ENCODE measurements around the gene SYCE1L.
A peak's percentile ranks its signal among the peaks of the same experiment; 100 is the strongest.
"Not testable (repeated sequence)": the region's sequence is repeated elsewhere in the genome, so short reads cannot be mapped to it uniquely, and the experiment has no call there.

Gene SYCE1L

GRCh38 chr16:77199211-77199610 is at the start of gene SYCE1L:
TSS of gene SYCE1L (plus strand) at chr16:77199408. CDS start at chr16:77199452, 44 bp downstream.
- no peak for DNase-seq

- no peak for DNase-seq
Observed at GRCh38 chr16:77157346-77158058, 41.7 kb upstream of the SYCE1L start.

- DNase-seq: no peak
Observed at GRCh38 chr16:77158293-77158692, 40.9 kb upstream of the SYCE1L start.

GRCh38 chr16:77165006-77165405 is 34.2 kb upstream of the SYCE1L start:
- no peak for DNase-seq

GRCh38 chr16:77165536-77166236 is 33.5 kb upstream of the SYCE1L start:
- DNase-seq: not testable (repeated sequence)

- no peak for DNase-seq
Observed at GRCh38 chr16:77166726-77167125, 32.5 kb upstream of the SYCE1L start.

- no peak for DNase-seq
Observed at GRCh38 chr16:77168901-77169300, 30.3 kb upstream of the SYCE1L start.

GRCh38 chr16:77169650-77170236 is 29.5 kb upstream of the SYCE1L start:
- peak; percentile 71 for DNase-seq

- DNase-seq: no peak
Observed at GRCh38 chr16:77170805-77171204, 28.4 kb upstream of the SYCE1L start.

- peak; percentile 79 for DNase-seq
Observed at GRCh38 chr16:77171745-77172635, 27.2 kb upstream of the SYCE1L start.

GRCh38 chr16:77172951-77173350 is 26.3 kb upstream of the SYCE1L start:
- DNase-seq: no peak

- no peak for DNase-seq
Observed at GRCh38 chr16:77183137-77183536, 16.1 kb upstream of the SYCE1L start.

GRCh38 chr16:77186298-77186697 is 12.9 kb upstream of the SYCE1L start:
- not testable (repeated sequence) for DNase-seq

- DNase-seq: peak; percentile 37
Observed at GRCh38 chr16:77190190-77190477, 9.1 kb upstream of the SYCE1L start.

GRCh38 chr16:77190478-77191258 is 8.5 kb upstream of the SYCE1L start, which contains the start of gene MON1B:
TSS of gene MON1B (plus strand) at chr16:77191190. CDS start at chr16:77191486, 296 bp downstream.
- peak; percentile 98 for DNase-seq

GRCh38 chr16:77191259-77191969 is 7.8 kb upstream of the SYCE1L start:
- peak; percentile 71 for DNase-seq

- no peak for DNase-seq
Observed at GRCh38 chr16:77193377-77193776, 5.8 kb upstream of the SYCE1L start.

- DNase-seq: no peak
Observed at GRCh38 chr16:77194295-77195231, 4.6 kb upstream of the SYCE1L start.

GRCh38 chr16:77195411-77195810 is 3.8 kb upstream of the SYCE1L start:
- DNase-seq: no peak

- no peak for DNase-seq
Observed at GRCh38 chr16:77197747-77198146, 1.5 kb upstream of the SYCE1L start.

Measured in OCI-M1 (cell line).